Fibroblast of skin of left biceps (primary cell): ENCODE measurements around the gene OR2V1.
A peak's percentile ranks its signal among the peaks of the same experiment; 100 is the strongest.
"Not testable (repeated sequence)": the region's sequence is repeated elsewhere in the genome, so short reads cannot be mapped to it uniquely, and the experiment has no call there.

Source experiments
- DNase-seq, 2 experiments: peaks; one replicate each; pipeline ENCODE4 v3.0.0-alpha.2; 2013; ENCODE audit warnings: low read depth in 2 of 2

The OR2V1 gene

GRCh38 chr5:181160152-181160754, 29.3 kb upstream of the OR2V1 start:
- DNase-seq, result peak in 1 of 2 experiments; percentile 18

- peak in 1 of 2 experiments; percentile 19 for DNase-seq
Observed at GRCh38 chr5:181159286-181160151, 28.6 kb upstream of the OR2V1 start.

GRCh38 chr5:181158869-181159268, 27.9 kb upstream of the OR2V1 start:
- DNase-seq, result no peak

GRCh38 chr5:181156758-181157157, 25.8 kb upstream of the OR2V1 start:
- no peak for DNase-seq

GRCh38 chr5:181153814-181154213, 22.8 kb upstream of the OR2V1 start:
- DNase-seq, result no peak

- no peak for DNase-seq
Observed at GRCh38 chr5:181152406-181152805, 21.4 kb upstream of the OR2V1 start.

- DNase-seq, result no peak
Observed at GRCh38 chr5:181151146-181151545, 20.2 kb upstream of the OR2V1 start.

- DNase-seq, result no peak
Observed at GRCh38 chr5:181149806-181150733, 19.1 kb upstream of the OR2V1 start.

GRCh38 chr5:181149355-181149754, 18.4 kb upstream of the OR2V1 start:
- DNase-seq, result no peak

- not testable (repeated sequence) for DNase-seq
Observed at GRCh38 chr5:181146927-181147636, 16.1 kb upstream of the OR2V1 start, which contains the start of gene OR2V2. Gene OR2V2, plus strand, starts transcription at chr5:181147586. Its CDS starts 7,357 bp downstream, at chr5:181154943.

GRCh38 chr5:181145133-181145532, 14.2 kb upstream of the OR2V1 start:
- DNase-seq, result no peak

- no peak for DNase-seq
Observed at GRCh38 chr5:181142054-181142453, 11.1 kb upstream of the OR2V1 start.

GRCh38 chr5:181140766-181141165, 9.8 kb upstream of the OR2V1 start:
- DNase-seq, result no peak

GRCh38 chr5:181138258-181138657, 7.3 kb upstream of the OR2V1 start:
- no peak for DNase-seq

- no peak for DNase-seq
Observed at GRCh38 chr5:181136361-181136955, 5.5 kb upstream of the OR2V1 start.

- no peak for DNase-seq
Observed at GRCh38 chr5:181134259-181134658, 3.3 kb upstream of the OR2V1 start.

GRCh38 chr5:181133610-181134231, 2.8 kb upstream of the OR2V1 start:
- DNase-seq, result peak; percentile 6 to 7

- no peak for DNase-seq
Observed at GRCh38 chr5:181133083-181133482, 2.1 kb upstream of the OR2V1 start.

GRCh38 chr5:181131514-181131913, 545 bp upstream of the OR2V1 start:
- no peak for DNase-seq

GRCh38 chr5:181130081-181130480, 888 bp downstream of the OR2V1 start:
- not testable (repeated sequence) for DNase-seq
